Fibroblast of skin of right quadriceps (primary cell): Measurements from ENCODE around the gene KAT5.
A peak's percentile ranks its signal among the peaks of the same experiment; 100 is the strongest.
"Not testable (repeated sequence)": the region's sequence is repeated elsewhere in the genome, so short reads cannot be mapped to it uniquely, and the experiment has no call there.

Source experiments
- DNase-seq: peaks from one replicate; pipeline ENCODE4 v3.0.0-alpha.2; 2013

KAT5 gene

DNA sequence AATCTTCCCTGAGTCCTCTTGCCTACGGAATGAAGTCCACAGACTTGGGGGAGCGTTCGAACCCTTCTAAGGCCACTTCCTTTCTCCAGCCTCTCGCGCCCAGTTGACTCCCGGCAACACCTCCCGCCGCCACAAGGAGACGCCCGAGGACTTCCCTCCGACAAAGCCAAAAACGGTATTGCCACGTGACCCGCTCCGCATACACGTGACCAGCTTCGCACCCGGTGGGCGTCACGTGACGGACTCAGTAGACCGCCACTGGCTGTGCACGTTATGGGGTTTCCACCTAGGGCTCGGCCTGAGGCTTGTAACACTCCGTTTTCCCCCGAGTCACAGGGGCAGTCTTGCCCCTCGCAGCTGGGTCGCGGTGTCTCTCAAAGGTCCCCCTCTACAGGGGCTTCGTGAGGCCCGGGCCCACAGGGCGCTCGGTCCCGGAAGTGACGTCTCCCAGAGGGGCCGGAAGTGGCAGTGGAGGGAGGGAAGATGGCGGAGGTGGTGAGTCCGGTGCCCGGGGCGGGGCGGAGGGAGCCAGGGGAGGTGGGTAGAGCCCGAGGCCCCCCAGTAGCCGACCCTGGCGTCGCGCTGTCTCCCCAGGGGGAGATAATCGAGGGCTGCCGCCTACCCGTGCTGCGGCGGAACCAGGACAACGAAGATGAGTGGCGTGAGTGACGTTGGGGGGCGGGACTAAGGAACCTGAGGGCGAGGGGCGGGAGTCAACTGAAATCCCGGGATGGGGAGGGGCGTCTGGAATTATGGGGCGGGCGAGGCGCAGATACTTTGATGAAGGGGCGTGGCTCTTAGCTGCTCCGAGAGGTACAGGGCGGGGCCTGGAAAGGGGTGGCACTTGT, at the start of gene KAT5:
Gene KAT5, plus strand, starts transcription at position 468 of the 848 bp plus-strand sequence. Its CDS starts 16 bp downstream, at position 484.
- DNase-seq, result peak; percentile 99

DNA sequence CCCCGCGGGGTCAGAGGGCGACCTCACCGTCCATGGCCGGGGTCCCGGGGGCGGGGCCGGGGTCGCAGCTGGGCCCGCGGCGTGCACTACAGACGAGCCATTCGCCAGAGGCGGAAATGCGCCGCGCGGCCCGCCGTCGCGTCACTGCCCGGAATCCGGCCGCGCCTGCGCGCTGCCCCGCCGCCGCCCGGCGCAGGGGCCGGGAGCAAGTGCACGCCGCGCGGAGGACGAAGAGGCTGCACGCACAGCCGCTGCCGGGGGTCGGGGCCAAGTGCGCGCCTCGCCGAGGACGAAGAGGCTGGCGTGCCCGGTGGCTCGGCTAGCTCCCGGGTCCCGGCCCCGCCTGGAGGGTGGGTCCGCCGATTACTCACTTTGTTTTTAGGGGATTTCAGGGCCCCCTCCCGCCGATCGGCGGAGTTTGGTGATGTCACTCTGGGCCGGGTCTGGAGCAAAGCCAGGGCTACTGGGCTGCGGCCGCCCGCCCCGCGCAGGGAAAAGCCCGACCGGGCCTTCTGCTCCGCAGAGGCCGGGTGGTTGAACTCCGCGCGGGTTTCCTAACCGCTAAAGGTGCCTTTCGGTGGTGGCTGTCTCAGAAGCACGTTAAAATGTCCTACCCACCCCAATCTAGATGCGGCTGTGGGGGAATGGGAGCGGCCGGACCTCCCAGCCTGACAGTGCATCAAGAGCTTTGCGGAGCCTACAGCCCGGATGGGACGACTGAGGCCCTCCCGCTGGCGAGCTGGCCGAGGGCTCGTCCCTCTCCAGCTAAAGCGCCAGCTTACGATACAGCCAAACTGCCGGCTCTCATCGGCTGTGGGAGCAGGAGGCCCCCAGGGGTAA, 49.0 kb upstream of the KAT5 start, which contains the start of gene RELA:
Gene RELA, minus strand, starts transcription at position 118 of the 840 bp plus-strand sequence. Its CDS starts 84 bp downstream, at position 34.
- peak; percentile 96 for DNase-seq

DNA sequence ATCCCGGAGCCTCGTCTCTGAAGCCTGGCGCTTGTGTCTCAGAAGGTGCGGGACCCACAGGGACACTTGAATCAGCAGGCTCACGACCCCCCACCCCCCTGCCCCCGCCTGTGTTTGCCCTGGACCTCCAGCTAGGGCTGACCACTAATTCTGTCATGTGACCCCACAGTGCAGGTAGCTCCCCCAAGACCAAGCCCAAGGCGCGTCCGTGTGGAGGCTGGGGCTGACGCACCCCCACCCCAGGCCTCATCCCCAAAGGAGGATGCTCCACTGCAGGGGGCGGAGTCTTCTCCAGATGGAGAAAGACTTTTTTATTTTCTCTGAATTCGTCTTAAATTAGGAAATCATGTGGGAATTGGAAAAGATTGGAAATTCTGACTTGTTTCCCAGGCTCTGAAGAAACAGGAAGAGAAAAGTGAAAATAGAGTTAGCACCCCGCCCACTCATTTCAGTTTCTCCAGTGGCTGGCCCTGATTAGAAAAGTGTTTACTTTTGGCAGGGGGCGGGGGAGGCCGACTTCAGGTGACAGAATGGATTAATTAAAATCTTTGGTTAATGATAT, 48.3 kb upstream of the KAT5 start:
- peak; percentile 67 for DNase-seq

DNA sequence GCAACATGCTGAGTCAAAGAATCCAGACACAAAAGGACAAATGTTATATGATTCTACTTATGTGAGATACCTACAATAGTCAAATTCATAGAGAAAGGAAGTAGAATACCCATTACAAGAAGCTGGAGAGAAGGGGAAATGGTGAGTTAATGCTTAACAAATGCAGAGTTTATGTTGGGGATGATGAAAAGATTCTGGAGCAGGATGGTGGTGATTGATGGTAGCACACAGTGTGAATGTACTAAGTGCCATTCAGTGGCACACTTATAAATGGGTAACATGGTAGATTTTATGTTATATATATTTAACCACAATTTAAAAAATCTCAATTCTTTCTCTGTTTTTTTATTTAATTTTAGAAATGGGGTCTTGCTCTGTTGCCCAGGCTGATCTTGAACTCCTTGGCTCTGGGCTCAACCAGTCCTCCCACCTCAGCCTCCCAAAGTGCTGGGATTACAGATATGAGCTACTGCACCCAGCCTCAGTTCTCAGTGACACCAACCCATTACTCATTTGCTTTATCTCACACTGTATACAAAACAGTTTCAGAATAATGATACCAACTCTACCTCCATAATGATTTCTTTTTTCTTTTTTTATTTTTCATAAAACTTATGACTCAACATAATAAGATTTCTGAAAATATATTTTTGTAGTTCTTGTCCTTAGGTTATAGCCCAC, 39.7 kb upstream of the KAT5 start:
- no peak for DNase-seq

- no peak for DNase-seq
These were observed 39.1 kb upstream of the KAT5 start for GRCh38 chr11:65672982-65673381.

- no peak for DNase-seq
These were observed 31.8 kb upstream of the KAT5 start for GRCh38 chr11:65680192-65680743.

DNA sequence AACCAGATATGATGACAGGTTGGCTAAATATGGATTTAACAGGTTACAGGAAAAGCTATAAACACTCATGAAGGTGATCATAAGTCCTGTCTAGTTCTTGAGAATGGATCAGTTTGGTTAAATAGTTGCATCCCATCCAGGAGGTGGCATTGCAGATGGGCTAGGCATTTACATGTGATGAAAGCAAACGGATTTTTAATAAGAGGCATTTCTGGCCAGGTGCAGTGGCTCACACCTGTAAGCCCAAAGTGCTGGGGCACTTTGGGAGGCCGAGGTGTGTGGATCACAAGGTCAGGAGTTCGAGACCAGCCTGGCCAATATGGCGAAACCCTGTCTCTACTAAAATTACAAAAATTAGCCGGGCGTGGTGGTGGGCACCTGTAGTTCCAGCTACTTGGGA, 28.6 kb upstream of the KAT5 start:
- DNase-seq, result not testable (repeated sequence)

GRCh38 chr11:65685981-65686380, 26.1 kb upstream of the KAT5 start:
- DNase-seq, result no peak

- DNase-seq, result not testable (repeated sequence)
These were observed 20.2 kb upstream of the KAT5 start for GRCh38 chr11:65691847-65692246.

DNA sequence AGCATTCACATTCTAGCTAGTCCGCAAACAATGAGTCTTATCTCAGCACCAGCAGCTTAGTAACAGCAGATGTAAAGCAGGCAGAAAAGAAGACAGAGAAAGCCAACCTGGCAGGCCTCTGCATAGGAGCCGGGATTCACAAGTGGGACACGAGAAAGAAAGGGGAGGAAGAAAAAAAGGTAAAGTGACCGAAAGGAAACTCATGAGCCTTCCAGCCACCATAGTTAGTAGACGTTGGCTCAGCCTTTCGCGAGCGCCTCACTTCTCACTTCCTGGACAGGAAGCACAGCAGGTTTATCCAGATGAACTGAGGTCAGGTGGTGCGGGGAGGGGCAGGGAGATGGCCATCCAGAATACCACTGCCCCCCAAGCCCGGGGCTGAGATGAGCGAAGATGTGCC, 19.7 kb upstream of the KAT5 start:
- DNase-seq, result no peak

DNA sequence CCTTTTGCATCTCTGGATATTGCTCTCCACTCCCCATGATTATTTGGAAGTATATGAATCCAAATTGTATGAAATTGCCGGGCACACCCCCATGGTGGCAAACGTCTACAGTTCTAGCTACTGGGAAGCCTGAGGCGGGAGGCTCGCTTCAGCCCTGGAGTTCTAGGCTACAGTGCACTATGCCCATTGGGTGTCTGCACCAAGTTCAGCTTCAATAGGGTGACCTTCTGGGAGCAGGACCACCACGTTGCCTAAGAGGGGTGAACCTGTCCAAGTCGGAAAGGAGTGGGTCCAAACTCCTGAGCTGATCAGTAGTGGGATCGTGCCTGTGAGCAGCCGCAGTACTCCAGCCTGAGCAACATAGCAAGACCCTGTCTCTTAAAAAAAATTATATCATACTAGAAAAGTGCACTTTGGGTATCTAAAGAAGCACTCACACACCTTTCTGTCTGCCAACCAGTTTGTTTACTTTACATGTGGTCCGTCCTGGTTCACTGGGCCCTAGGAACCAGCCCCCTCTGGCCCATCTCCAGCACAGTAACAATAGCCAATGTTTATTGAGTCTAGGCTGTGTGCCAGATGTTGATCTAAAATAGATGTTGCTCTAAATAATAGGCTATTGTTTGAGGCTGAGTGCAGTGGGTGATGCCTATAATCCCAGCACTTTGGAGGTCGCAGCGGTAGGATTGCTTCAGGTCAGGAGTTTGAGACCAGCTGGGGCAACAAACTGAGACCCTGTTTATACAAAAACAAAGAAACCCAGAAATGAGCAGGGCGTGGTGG, 16.4 kb upstream of the KAT5 start:
- DNase-seq, result no peak

GRCh38 chr11:65696802-65697552, 15.1 kb upstream of the KAT5 start:
- DNase-seq, result no peak

DNA sequence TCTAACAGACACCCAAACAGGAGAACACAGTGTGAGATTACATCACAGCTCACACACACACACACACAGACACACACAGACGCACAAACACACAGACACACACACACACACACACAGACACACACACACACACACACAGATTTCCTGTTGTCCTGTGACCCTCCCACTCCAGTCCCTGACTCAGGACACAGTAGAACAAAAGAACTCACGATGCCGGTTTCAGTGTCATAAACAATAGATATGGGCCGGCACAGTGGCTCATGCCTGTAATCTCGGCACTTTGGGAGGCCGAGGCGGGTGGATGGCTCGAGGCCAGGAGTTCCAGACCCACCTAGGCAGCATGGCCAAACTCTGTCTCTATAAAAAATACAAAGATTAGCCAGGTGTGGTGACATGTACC, 13.8 kb upstream of the KAT5 start:
- DNase-seq, result no peak

GRCh38 chr11:65699306-65699705, 12.7 kb upstream of the KAT5 start:
- no peak for DNase-seq

DNA sequence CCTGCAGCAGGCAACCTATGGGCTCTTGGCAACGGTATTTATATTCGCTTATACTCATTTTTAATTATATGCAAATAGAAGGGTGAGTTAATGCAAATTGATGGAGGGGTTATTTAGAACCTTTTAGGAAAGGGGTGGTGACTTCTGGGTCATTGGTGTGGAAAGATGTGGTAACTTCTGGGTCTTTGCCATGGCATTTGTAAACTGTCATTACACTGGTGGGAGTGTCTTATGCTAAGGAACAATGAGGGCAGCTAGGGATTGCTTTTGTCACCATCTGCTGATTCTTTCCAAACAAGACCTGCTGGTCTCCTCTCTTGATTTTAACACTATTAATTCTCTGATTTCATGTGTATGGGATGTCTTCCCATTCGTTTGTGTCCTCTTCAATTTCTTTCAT, 11.7 kb upstream of the KAT5 start:
- DNase-seq, result no peak

GRCh38 chr11:65701686-65702085, 10.4 kb upstream of the KAT5 start:
- no peak for DNase-seq

DNA sequence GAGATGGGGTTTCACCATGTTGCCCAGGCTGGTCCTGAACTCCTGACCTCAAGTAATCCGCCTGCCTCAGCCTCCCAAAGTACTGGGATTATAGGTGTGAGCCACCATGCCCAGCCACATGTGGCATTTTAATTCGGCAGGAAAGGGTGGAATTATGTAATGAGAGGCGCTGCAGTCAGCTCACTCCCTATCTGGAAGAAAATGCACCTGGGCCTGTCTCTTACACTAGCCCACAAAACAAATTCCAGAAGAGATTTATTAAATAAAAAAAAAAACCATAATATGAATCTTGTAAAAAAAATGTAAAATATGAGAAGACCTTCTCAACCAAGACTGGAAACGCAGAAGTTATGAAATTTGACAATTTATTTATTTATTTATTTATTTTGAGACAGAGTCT, 8.2 kb upstream of the KAT5 start:
- DNase-seq, result no peak

DNA sequence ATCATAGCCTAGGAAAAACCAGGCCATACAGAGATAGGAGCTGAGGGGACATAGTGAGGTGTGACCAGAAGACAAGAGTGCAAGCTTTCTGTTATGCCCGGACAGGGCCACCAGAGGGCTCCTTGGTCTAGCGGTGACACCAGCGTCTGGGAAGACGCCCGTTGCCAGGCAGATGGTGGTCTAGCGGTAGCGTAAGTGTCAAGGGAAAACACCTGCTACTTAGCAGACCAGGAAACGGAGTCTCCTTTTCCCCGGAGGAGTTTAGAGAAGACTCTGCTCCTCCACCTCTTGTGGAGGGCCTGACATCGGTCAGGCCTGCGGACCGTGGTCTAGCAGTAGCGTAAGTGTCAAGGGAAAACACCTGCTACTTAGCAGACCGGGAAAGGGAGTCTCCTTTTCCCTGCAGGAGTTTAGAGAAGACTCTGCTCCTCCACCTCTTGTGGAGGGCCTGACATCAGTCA, 5.7 kb upstream of the KAT5 start:
- peak; percentile 34 for DNase-seq

DNA sequence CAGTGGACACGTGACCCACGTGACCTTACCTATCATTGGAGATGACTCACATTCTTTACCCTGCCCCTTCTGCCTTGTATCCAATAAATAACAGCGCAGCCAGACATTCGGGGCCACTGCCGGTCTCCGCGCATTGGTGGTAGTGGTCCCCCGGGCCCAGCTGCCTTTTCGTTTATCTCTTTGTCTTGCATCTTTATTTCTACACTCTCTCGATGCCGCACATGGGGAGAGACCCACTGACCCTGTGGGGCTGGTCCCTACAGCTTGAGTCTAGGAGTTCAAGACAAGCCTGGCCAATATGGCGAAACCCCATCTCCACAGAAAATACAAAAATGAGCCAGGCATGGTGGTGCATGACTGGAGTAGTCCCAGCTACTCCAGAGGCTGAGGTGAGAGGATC, 5.0 kb upstream of the KAT5 start:
- DNase-seq, result not testable (repeated sequence)

DNA sequence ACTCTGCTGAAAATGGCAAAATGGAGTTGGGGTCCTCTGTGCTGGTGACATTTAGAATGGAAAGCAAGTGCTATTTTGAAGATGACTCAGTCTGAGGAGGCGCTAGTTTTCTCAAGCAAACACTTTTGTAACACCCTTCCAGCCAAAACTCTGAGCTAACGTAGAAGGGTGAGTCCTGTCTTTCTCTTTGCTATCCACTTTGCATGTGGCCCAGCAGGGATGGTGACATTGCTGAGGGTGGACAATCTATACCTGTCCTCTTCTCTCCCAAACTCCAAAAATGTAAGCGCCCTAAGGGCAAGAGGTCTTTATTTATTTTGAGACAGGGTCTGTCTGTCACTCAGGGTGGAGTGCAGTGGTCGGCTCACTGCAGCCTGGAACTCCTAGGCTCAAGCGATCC, 3.6 kb upstream of the KAT5 start:
- no peak for DNase-seq

DNA sequence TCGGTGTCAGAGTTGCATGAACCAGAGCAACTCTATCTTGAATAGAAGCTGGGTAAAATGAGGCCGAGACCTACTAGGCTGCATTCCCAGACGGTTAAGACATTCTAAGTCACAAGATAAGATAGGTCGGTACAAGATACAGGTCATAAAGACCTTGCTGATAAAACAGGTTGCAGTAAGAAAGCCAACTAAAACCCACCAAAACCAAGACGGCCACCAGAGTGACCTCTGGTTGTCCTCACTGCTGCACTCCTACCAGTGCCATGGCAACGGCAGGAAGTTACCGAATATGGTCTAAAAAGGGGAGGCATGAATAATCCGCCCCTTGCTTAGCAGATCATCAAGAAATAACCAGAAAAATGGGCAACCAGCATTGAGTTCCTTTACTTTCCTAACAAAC, 2.4 kb upstream of the KAT5 start:
- no peak for DNase-seq
